Astrocyte (in vitro differentiated cells and primary cell): ENCODE results near the gene SLC6A11. TPM values are rescaled to one million over a fixed set of nuclear protein-coding genes. Genes with fewer than 3 reads are reported as not detected.

Experiments used
- DNase-seq: peaks from one replicate; pipeline ENCODE4 v3.0.0-alpha.2; 2010; ENCODE audit warnings: low read depth
- FAIRE-seq: peaks from 2 replicates; lab custom pipeline; 2011; peaks lifted over from hg19 to GRCh38; lab: Jason Lieb, UNC
- H2AFZ ChIP-seq: 2 replicates; pipeline ENCODE4 v1.6.0; 2012; ENCODE audit warnings: low read depth, low read length, inconsistent platforms
- H3K27ac ChIP-seq: 2 replicates; pipeline ENCODE4 v1.5.1; 2011; ENCODE audit warnings: low read depth, low read length, inconsistent platforms
- H3K27me3 ChIP-seq: 2 replicates; pipeline ENCODE4 v1.6.0; 2011; ENCODE audit warnings: low read length, inconsistent platforms; ENCODE audit not compliant: insufficient read depth
- H3K36me3 ChIP-seq: 2 replicates; pipeline ENCODE4 v1.5.1; 2011; ENCODE audit warnings: low read length, inconsistent platforms; ENCODE audit not compliant: insufficient read depth
- H3K4me1 ChIP-seq: 2 replicates; pipeline ENCODE4 v1.5.1; 2011; ENCODE audit warnings: low read length, inconsistent platforms; ENCODE audit not compliant: insufficient read depth
- H3K4me2 ChIP-seq: 2 replicates; pipeline ENCODE4 v1.6.0; 2012; ENCODE audit warnings: low read length, inconsistent platforms
- H3K4me3 ChIP-seq: 2 replicates; pipeline ENCODE4 v1.5.1; 2011; ENCODE audit warnings: low read depth, mild to moderate bottlenecking, low read length, inconsistent platforms; ENCODE audit not compliant: insufficient read depth
- H3K79me2 ChIP-seq: 2 replicates; pipeline ENCODE4 v1.6.0; 2012; ENCODE audit warnings: mild to moderate bottlenecking, low read length, inconsistent platforms; ENCODE audit not compliant: insufficient read depth
- H3K9ac ChIP-seq: 2 replicates; pipeline ENCODE4 v1.6.0; 2012; ENCODE audit warnings: mild to moderate bottlenecking, low read length, inconsistent platforms
- H3K9me3 ChIP-seq: 2 replicates; pipeline ENCODE4 v1.5.1; 2012; ENCODE audit warnings: low read depth, mild to moderate bottlenecking, low read length, inconsistent platforms; ENCODE audit not compliant: insufficient read depth
- H4K20me1 ChIP-seq: 2 replicates; pipeline ENCODE4 v1.6.0; 2012; ENCODE audit warnings: low read length, inconsistent platforms; ENCODE audit not compliant: insufficient read depth
- H3K27ac Mint-ChIP-seq: one replicate; pipeline ENCODE4 v1.8.0; 2021; ENCODE audit warnings: mild to moderate bottlenecking, mixed read lengths; ENCODE audit not compliant: unreplicated experiment
- H3K27me3 Mint-ChIP-seq: one replicate; pipeline ENCODE4 v1.8.0; 2021; ENCODE audit warnings: low read depth, mixed read lengths; ENCODE audit not compliant: unreplicated experiment
- H3K36me3 Mint-ChIP-seq: one replicate; pipeline ENCODE4 v1.8.0; 2021; ENCODE audit warnings: low read depth, mixed read lengths; ENCODE audit not compliant: unreplicated experiment
- H3K4me1 Mint-ChIP-seq: one replicate; pipeline ENCODE4 v1.8.0; 2021; ENCODE audit warnings: low read depth, mixed read lengths; ENCODE audit not compliant: unreplicated experiment
- H3K4me3 Mint-ChIP-seq: one replicate; pipeline ENCODE4 v1.8.0; 2021; ENCODE audit warnings: mild to moderate bottlenecking, moderate library complexity, mixed read lengths; ENCODE audit not compliant: unreplicated experiment
- H3K9me3 Mint-ChIP-seq: one replicate; pipeline ENCODE4 v1.8.0; 2021; ENCODE audit warnings: mild to moderate bottlenecking, mixed read lengths; ENCODE audit not compliant: unreplicated experiment
- EZH2 ChIP-seq: IDR thresholded peaks from 2 replicates; pipeline ENCODE4 v1.6.1; 2012; ENCODE audit warnings: mild to moderate bottlenecking, low read length, inconsistent platforms; ENCODE audit not compliant: insufficient read depth
- total RNA-seq: library from RNA; stranded (reverse); gene quantifications from 2 replicates; pipeline ENCODE4 v1.2.1, GENCODE V29; 2021
- TF ChIP-seq, protein P1 (sequence below): IDR thresholded peaks from 2 replicates; pipeline ENCODE4 v1.5.1; 2011; ENCODE audit warnings: low read depth, mild to moderate bottlenecking, inconsistent platforms, low read length, moderate library complexity; ENCODE audit not compliant: insufficient read depth

Gene SLC6A11
- total RNA-seq, 1 donor from 2014 or later: 0.34 TPM

DNA sequence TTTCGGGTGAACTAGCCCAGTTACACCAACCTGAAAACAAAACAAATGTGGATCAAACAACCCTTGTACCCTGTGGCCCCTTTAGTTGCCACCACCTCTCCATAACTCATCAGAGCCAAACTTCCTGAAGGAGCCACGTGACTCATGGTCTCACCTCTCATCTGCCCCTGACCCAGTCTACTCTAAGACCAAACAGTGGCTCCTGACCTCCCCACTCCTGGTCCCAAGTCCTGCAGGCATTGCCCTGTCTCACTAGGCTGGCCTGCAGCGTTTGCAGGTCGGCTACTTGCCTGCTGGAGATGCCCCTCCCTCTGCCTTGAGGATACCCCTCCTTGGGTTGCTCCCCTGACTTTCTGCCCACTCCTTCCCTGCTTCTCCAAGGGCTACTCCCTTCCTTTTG, 23.1 kb downstream of the SLC6A11 start:
- Histone ChIP-seq H4K20me1 (no peaks in the 10 kb centered on the region), H3K27me3 (peaks cover 13% of the 10 kb centered on the region), H3K79me2 (no peaks in the 10 kb centered on the region), H2AFZ (no peak overlapping the region), H3K9ac (no peak overlapping the region), H3K4me3 (no peak overlapping the region), H3K9me3 (no peaks in the 10 kb centered on the region), H3K4me1 (no peaks in the 10 kb centered on the region), H3K36me3 (no peaks in the 10 kb centered on the region), H3K4me2 (no peak overlapping the region), H3K27ac (no peak overlapping the region)
- H3K36me3 Mint-ChIP-seq: peaks cover 7% of the 10 kb centered on the region
- H3K4me3 Mint-ChIP-seq: no peak overlapping the region
- H3K27ac Mint-ChIP-seq: no peak overlapping the region
- H3K4me1 Mint-ChIP-seq: no peaks in the 10 kb centered on the region
- peaks cover 12% of the 10 kb centered on the region for H3K9me3 Mint-ChIP-seq
- DNase-seq: no peak
- TF ChIP-seq, protein P1, sequence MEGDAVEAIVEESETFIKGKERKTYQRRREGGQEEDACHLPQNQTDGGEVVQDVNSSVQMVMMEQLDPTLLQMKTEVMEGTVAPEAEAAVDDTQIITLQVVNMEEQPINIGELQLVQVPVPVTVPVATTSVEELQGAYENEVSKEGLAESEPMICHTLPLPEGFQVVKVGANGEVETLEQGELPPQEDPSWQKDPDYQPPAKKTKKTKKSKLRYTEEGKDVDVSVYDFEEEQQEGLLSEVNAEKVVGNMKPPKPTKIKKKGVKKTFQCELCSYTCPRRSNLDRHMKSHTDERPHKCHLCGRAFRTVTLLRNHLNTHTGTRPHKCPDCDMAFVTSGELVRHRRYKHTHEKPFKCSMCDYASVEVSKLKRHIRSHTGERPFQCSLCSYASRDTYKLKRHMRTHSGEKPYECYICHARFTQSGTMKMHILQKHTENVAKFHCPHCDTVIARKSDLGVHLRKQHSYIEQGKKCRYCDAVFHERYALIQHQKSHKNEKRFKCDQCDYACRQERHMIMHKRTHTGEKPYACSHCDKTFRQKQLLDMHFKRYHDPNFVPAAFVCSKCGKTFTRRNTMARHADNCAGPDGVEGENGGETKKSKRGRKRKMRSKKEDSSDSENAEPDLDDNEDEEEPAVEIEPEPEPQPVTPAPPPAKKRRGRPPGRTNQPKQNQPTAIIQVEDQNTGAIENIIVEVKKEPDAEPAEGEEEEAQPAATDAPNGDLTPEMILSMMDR: no peak
- TF ChIP-seq EZH2: no peak
- peaks cover 72% of the 10 kb centered on the region for H3K27me3 Mint-ChIP-seq
- no peak for FAIRE-seq

DNA sequence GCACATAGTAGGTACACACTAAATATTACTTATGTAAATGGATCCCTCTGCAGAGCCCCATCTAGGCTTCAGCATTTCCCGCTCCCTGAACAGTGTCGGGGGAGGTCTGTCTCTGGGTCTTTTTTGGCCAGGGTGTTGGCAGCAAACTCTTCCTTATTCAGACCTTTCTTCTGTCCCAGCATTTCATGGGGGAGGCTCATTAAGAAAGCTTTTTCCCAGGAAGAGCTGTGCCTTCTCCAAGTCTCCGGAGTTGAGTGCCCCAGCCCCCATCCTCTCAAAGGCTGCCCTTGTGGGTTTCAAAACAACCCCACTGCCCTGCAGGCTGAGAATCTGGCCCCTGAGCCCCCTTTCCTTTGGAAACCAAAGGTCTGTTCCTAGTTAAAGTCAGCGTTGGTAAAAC, 25.1 kb downstream of the SLC6A11 start:
- no peak overlapping the region for H3K4me2 ChIP-seq
- Mint-ChIP-seq H3K27me3 (peaks cover 85% of the 10 kb centered on the region), H3K27ac (no peak overlapping the region), H3K4me1 (no peaks in the 10 kb centered on the region), H3K4me3 (no peak overlapping the region), H3K9me3 (peaks cover 17% of the 10 kb centered on the region), H3K36me3 (peaks cover 9% of the 10 kb centered on the region)
- TF ChIP-seq, protein P1: no peak
- no peak for TF ChIP-seq EZH2
- peaks cover 13% of the 10 kb centered on the region for H3K27me3 ChIP-seq
- no peaks in the 10 kb centered on the region for H3K9me3 ChIP-seq
- no peaks in the 10 kb centered on the region for H3K36me3 ChIP-seq
- no peak overlapping the region for H2AFZ ChIP-seq
- no peak overlapping the region for H3K9ac ChIP-seq
- no peaks in the 10 kb centered on the region for H3K4me1 ChIP-seq
- no peaks in the 10 kb centered on the region for H3K79me2 ChIP-seq
- FAIRE-seq (no peak), DNase-seq (no peak)
- H4K20me1 ChIP-seq: no peaks in the 10 kb centered on the region
- no peak overlapping the region for H3K4me3 ChIP-seq
- H3K27ac ChIP-seq: no peak overlapping the region

DNA sequence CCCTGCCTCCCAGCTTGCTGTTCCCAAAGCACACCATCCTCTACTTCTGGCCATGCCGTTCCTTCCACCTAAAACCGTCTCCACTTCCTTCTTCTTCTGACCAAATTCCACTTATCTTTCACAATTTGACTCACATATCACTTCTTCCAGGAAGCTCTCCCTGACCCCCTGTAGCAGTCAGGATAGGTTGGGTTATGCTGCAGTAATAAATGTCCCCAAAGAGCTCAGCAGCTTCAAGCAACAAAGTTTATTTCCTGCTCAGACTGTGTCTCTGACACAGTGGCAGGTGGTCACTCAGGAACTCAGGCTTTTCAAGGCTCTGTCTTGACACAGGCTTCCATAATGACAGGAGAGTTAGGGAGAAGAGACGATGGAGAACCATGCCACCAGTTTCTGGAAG, 27.4 kb downstream of the SLC6A11 start:
- Histone ChIP-seq H3K4me2 (no peak overlapping the region), H3K4me3 (no peak overlapping the region), H3K4me1 (no peaks in the 10 kb centered on the region), H3K9me3 (no peaks in the 10 kb centered on the region), H3K27ac (no peak overlapping the region), H2AFZ (no peak overlapping the region), H3K27me3 (peaks cover 16% of the 10 kb centered on the region), H3K9ac (no peak overlapping the region), H3K79me2 (no peaks in the 10 kb centered on the region), H3K36me3 (no peaks in the 10 kb centered on the region), H4K20me1 (no peaks in the 10 kb centered on the region)
- no peaks in the 10 kb centered on the region for H3K4me1 Mint-ChIP-seq
- no peak overlapping the region for H3K4me3 Mint-ChIP-seq
- peaks cover 12% of the 10 kb centered on the region for H3K36me3 Mint-ChIP-seq
- no peak for FAIRE-seq
- H3K27ac Mint-ChIP-seq: no peak overlapping the region
- H3K27me3 Mint-ChIP-seq: peaks cover 85% of the 10 kb centered on the region
- DNase-seq: no peak
- no peak for TF ChIP-seq EZH2
- TF ChIP-seq, protein P1: no peak
- H3K9me3 Mint-ChIP-seq: peaks cover 20% of the 10 kb centered on the region
